ENCODE measurements around the gene SEC14L5. TPM values are rescaled to one million over a fixed set of nuclear protein-coding genes. Genes with fewer than 3 reads are reported as not detected.

SEC14L5 gene
- 0.03 to 0.09 TPM (median 0.05 TPM) in 3 of 5 replicates, not detected in the others for total RNA-seq (2022; extraction: Qiagen RNA extraction; ENCODE audit: low read depth)

GRCh38 chr16:4957720-4958509, at the start of gene SEC14L5:
Gene SEC14L5 (plus strand): TSS chr16:4958330. CDS start chr16:4959324, 994 bp downstream.

GRCh38 chr16:4936991-4937781, 20.9 kb upstream of the SEC14L5 start, which contains the start of gene PPL:
Gene PPL (minus strand): TSS chr16:4937148. CDS start chr16:4937045, 103 bp downstream.

GRCh38 chr16:5033256-5034166, 75.4 kb downstream of the SEC14L5 start, which contains the start of gene NAGPA:
Gene NAGPA (minus strand): TSS chr16:5033935. CDS start chr16:5033914, 21 bp downstream.

GRCh38 chr16:5065813-5066212, 107.7 kb downstream of the SEC14L5 start, which contains the start of gene C16orf89:
Gene C16orf89 (minus strand): TSS chr16:5065956. CDS start chr16:5065908, 48 bp downstream.

Other genes with a start within 250 kb of the SEC14L5 start
- 20.5 to 25.7 TPM (median 25.2 TPM) in 5 replicates for gene ANKS3, start 224.1 kb upstream of the SEC14L5 start, total RNA-seq (2022; extraction: Qiagen RNA extraction; ENCODE audit: low read depth)
- 0.75 to 1.1 TPM (median 0.79 TPM) in 5 replicates for gene DNAAF8, start 223.8 kb upstream of the SEC14L5 start, total RNA-seq (2022; extraction: Qiagen RNA extraction; ENCODE audit: low read depth)
- 7.6 to 10.6 TPM (median 8.7 TPM) in 5 replicates for gene ZNF500, start 191.2 kb upstream of the SEC14L5 start, total RNA-seq (2022; extraction: Qiagen RNA extraction; ENCODE audit: low read depth)
- gene SEPTIN12, start 170.0 kb upstream of the SEC14L5 start, total RNA-seq (2022; extraction: Qiagen RNA extraction; ENCODE audit: low read depth): not detected in 5 replicates
- gene SMIM22, start 163.0 kb upstream of the SEC14L5 start, total RNA-seq (2022; extraction: Qiagen RNA extraction; ENCODE audit: low read depth): not detected in 5 replicates
- gene ROGDI, start 155.7 kb upstream of the SEC14L5 start, total RNA-seq (2022; extraction: Qiagen RNA extraction; ENCODE audit: low read depth): 10.4 to 16.1 TPM (median 15.1 TPM) in 5 replicates
- gene GLYR1, start 111.0 kb upstream of the SEC14L5 start, total RNA-seq (2022; extraction: Qiagen RNA extraction; ENCODE audit: low read depth): 38.5 to 42.8 TPM (median 41.0 TPM) in 5 replicates
- 25.3 to 29.0 TPM (median 27.8 TPM) in 5 replicates for gene UBN1, start 110.8 kb upstream of the SEC14L5 start, total RNA-seq (2022; extraction: Qiagen RNA extraction; ENCODE audit: low read depth)
- gene PPL, start 21.2 kb upstream of the SEC14L5 start, total RNA-seq (2022; extraction: Qiagen RNA extraction; ENCODE audit: low read depth): 4.5 to 6.1 TPM (median 5.4 TPM) in 5 replicates
- gene NAGPA, start 75.6 kb downstream of the SEC14L5 start, total RNA-seq (2022; extraction: Qiagen RNA extraction; ENCODE audit: low read depth): 14.6 to 19.4 TPM (median 18.6 TPM) in 5 replicates
- gene C16orf89, start 107.6 kb downstream of the SEC14L5 start, total RNA-seq (2022; extraction: Qiagen RNA extraction; ENCODE audit: low read depth): not detected in 5 replicates
- gene ALG1, start 113.5 kb downstream of the SEC14L5 start, total RNA-seq (2022; extraction: Qiagen RNA extraction; ENCODE audit: low read depth): 33.4 to 40.4 TPM (median 37.8 TPM) in 5 replicates
- gene EEF2KMT, start 139.5 kb downstream of the SEC14L5 start, total RNA-seq (2022; extraction: Qiagen RNA extraction; ENCODE audit: low read depth): 22.0 to 29.2 TPM (median 27.2 TPM) in 5 replicates